ENCODE data around the gene HIPK1. TPM values are rescaled to one million over a fixed set of nuclear protein-coding genes. Genes with fewer than 3 reads are reported as not detected.
"Not testable (repeated sequence)": the region's sequence is repeated elsewhere in the genome, so short reads cannot be mapped to it uniquely, and the experiment has no call there.

Gene HIPK1
- total RNA-seq, 2 donors from 2014 or later: 59.4 to 72.0 TPM

GRCh38 chr1:113937146-113937545, 8.0 kb downstream of the HIPK1 start:
- no peak for DNase-seq
- ATAC-seq: no peak
- intact Hi-C loops (cut with DNase I): no loop called here

GRCh38 chr1:113938192-113938591, 9.1 kb downstream of the HIPK1 start:
- intact Hi-C loops (cut with DNase I): no loop called here
- DNase-seq (no peak), ATAC-seq (no peak)

GRCh38 chr1:113940365-113941244, 11.5 kb downstream of the HIPK1 start:
- DNase-seq (no peak), ATAC-seq (peak in 1 of 2 donors; percentile 17)
- intact Hi-C loops (cut with DNase I): no loop called here

GRCh38 chr1:113941245-113941559, 12.1 kb downstream of the HIPK1 start:
- intact Hi-C loops (cut with DNase I): no loop called here
- ATAC-seq: no peak
- DNase-seq: no peak

GRCh38 chr1:113942527-113942926, 13.4 kb downstream of the HIPK1 start:
- no peak for DNase-seq
- intact Hi-C loops (cut with DNase I): no loop called here
- no peak for ATAC-seq

GRCh38 chr1:113943028-113943811, 14.1 kb downstream of the HIPK1 start:
- intact Hi-C loops (cut with DNase I): no loop called here

GRCh38 chr1:113945329-113945728, 16.2 kb downstream of the HIPK1 start:
- DNase-seq (no peak), ATAC-seq (no peak)
- intact Hi-C loops (cut with DNase I): no loop called here

More at GRCh38 chr1:113943028-113943811, 14.1 kb downstream of the HIPK1 start:
- DNase-seq (no peak), ATAC-seq (no peak)

- ATAC-seq: no peak
- DNase-seq: no peak
- intact Hi-C loops (cut with DNase I): no loop called here
Measured at GRCh38 chr1:113946112-113946511, 17.0 kb downstream of the HIPK1 start.

- peak; percentile 38 to 69 for ATAC-seq
- intact Hi-C loops (cut with DNase I): no loop called here
Measured at GRCh38 chr1:113946678-113947387, 17.7 kb downstream of the HIPK1 start.

GRCh38 chr1:113947388-113948107, 18.4 kb downstream of the HIPK1 start:
- intact Hi-C loops (cut with DNase I): no loop called here
- no peak for ATAC-seq
- no peak for DNase-seq

More at GRCh38 chr1:113946678-113947387, 17.7 kb downstream of the HIPK1 start:
- DNase-seq: no peak

GRCh38 chr1:113948151-113948550, 19.0 kb downstream of the HIPK1 start:
- DNase-seq; intact Hi-C loops (cut with DNase I); ATAC-seq: not testable (repeated sequence)

GRCh38 chr1:113949007-113949406, 19.9 kb downstream of the HIPK1 start:
- intact Hi-C loops (cut with DNase I): no loop called here
- ATAC-seq: no peak

GRCh38 chr1:113950908-113951307, 21.8 kb downstream of the HIPK1 start:
- ATAC-seq: no peak
- no peak for DNase-seq
- intact Hi-C loops (cut with DNase I): no loop called here

More at GRCh38 chr1:113949007-113949406, 19.9 kb downstream of the HIPK1 start:
- no peak for DNase-seq

GRCh38 chr1:113951719-113952118, 22.6 kb downstream of the HIPK1 start:
- intact Hi-C loops (cut with DNase I): no loop called here
- ATAC-seq (no peak), DNase-seq (no peak)

- no peak for DNase-seq
- intact Hi-C loops (cut with DNase I): no loop called here
- ATAC-seq: no peak
Measured at GRCh38 chr1:113957984-113958383, 28.9 kb downstream of the HIPK1 start.

- intact Hi-C loops (cut with DNase I): no loop called here
- DNase-seq (no peak), ATAC-seq (peak in 1 of 2 donors; percentile 50)
Measured at GRCh38 chr1:113958691-113959090, 29.6 kb downstream of the HIPK1 start.

GRCh38 chr1:113963281-113963906, 34.3 kb downstream of the HIPK1 start:
- ATAC-seq (no peak), DNase-seq (no peak)
- intact Hi-C loops (cut with DNase I): loop anchor here in 1 of 2 donors (10.0 kb wide), 1 partner anchor 129 kb away; no protein-coding TSS in a partner anchor

- no peak for DNase-seq
- no peak for ATAC-seq
Measured at GRCh38 chr1:113965703-113966412, 36.7 kb downstream of the HIPK1 start.

More at GRCh38 chr1:113965703-113966412, 36.7 kb downstream of the HIPK1 start:
- intact Hi-C loops (cut with DNase I): loop anchor here in 1 of 2 donors (10.0 kb wide), 1 partner anchor 131 kb away; no protein-coding TSS in a partner anchor
